ENCODE data around the gene MSMB. TPM values are rescaled to one million over a fixed set of nuclear protein-coding genes. Genes with fewer than 3 reads are reported as not detected.

MSMB gene
- total and polyA plus RNA-seq, 9 of the 15 experiments (the other 6 are each of a cell fraction or from before 2014, with no cell fraction given): 0.21 to 0.60 TPM; not detected in 7

DNA sequence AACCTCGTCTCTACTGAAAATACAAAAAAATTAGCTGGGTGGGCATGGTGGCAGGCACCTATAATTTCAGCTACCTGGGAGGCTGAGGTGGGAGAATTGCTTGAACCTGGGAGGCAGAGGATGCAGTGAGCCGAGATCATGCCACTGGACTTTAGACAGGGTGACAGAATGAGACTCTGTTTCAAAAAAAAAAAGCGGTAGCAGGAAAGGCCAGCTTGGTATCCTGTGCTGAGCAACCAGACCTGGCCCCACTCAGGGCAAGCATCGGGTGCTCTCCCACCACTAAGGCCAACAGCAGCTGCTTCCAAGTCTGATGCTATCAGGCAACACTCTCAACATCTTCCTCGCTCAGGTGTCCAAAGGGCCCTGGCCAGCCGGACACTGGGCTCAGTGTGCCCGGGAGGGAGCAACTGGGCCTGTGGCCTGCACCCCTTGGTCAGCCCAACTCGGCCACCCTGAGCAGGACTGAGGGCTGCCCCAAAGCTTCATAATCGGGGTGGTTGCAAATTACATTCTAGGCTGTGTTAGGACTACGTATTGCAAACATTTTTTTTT is 44.3 kb upstream of the MSMB start:
- ChIA-PET POLR2A (no interaction called here), CTCF (ENCODE audit: low intra/inter-chr PET ratio) (no interaction called here)
- no peaks in the 10 kb centered on the region for H3K79me2 ChIP-seq (ENCODE audit: control insufficient read depth, insufficient read depth, low read length)
- DNase-seq (ENCODE audit: extremely low read depth in 1 of 4, low spot score in 3 of 4) (no peak), ATAC-seq (no peak), FAIRE-seq (no peak)
- no peaks in the 10 kb centered on the region for H4K20me1 ChIP-seq (replicated peaks; ENCODE audit: control insufficient read depth, insufficient read depth, low read length)
- in situ Hi-C loops (cut with MboI) (loop anchor here (25.0 kb wide), 1 partner anchor 1672 kb away; the partner anchor contains the start of gene SYT15B), intact Hi-C loops (cut with micrococcal nuclease) (no loop called here)
- H3K36me3 ChIP-seq (ENCODE audit: control insufficient read depth, insufficient read depth, low read length): no peaks in the 10 kb centered on the region
- H3K4me1 ChIP-seq (replicated peaks in 1 of 2; ENCODE audit: control insufficient read depth in 2 of 2, insufficient read depth in 2 of 2, low read length in 2 of 2): peaks cover 0 to 21% of the 10 kb centered on the region in 2 experiments; a peak in 4 of 5 replicates
- no TSS peak for BruUV-seq (replicated peaks)
- H3K9me1 ChIP-seq (ENCODE audit: control insufficient read depth, insufficient read depth, low read length): no peaks in the 10 kb centered on the region
- H3K27me3 ChIP-seq (ENCODE audit: control insufficient read depth in 2 of 2, insufficient read depth in 2 of 2, low read length in 2 of 2): peaks cover 0 to 3% of the 10 kb centered on the region in 2 experiments; a peak in 3 of 5 replicates
- H3K4me3 ChIP-seq: no peak overlapping the region
- H3K4me2 ChIP-seq (ENCODE audit: insufficient read depth, low read length): no peak overlapping the region
- H2AFZ ChIP-seq (ENCODE audit: low read depth, low read length): no peak overlapping the region
- H3K9ac ChIP-seq (ENCODE audit: insufficient read depth in 1 of 2, low read depth in 2 of 2, low read length in 2 of 2): 0 out of 4 replicates have a peak overlapping the region, but pooled peaks of 1 of the 2 experiments have one; percentile 28
- no peaks in the 10 kb centered on the region for H3K9me3 ChIP-seq (replicated peaks; ENCODE audit: control insufficient read depth, insufficient read depth, low read depth, low read length)
- H3K27ac ChIP-seq (ENCODE audit: extremely low read depth, low read depth, low read length): no peak overlapping the region
- 27% methylated on average over 10 of the region's 10 CpGs for WGBS (ENCODE audit: insufficient coverage, low coverage, missing lambda C conversion rate)
- TF ChIP-seq XRCC3 (IDR thresholded peaks at IDR 0.05): no peak
- no peak for TF ChIP-seq ZNF76 (CRISPR knock-in tag; IDR thresholded peaks at IDR 0.05; ENCODE audit: borderline replicate concordance)
- TF ChIP-seq CHD7 (IDR thresholded peaks at IDR 0.05; ENCODE audit: low read depth, low read length): no peak
- no peak for TF ChIP-seq NCOR1 (IDR thresholded peaks at IDR 0.05)
- no peak for TF ChIP-seq SIRT6 (IDR thresholded peaks at IDR 0.05; ENCODE audit: low read depth, low read length)
- no peak for TF ChIP-seq HIVEP1 (CRISPR knock-in tag; IDR thresholded peaks at IDR 0.05)
- TF ChIP-seq E2F3 (CRISPR knock-in tag; IDR thresholded peaks at IDR 0.05): no peak
- no peak for TF ChIP-seq ETV6 (IDR thresholded peaks at IDR 0.05; ENCODE audit: borderline replicate concordance in 1 of 2, low read depth in 2 of 2, low read length in 1 of 2)
- TF ChIP-seq ETV6 (CRISPR knock-in tag; IDR thresholded peaks at IDR 0.05; ENCODE audit: borderline replicate concordance): no peak
- no peak for TF ChIP-seq ZNF184 (CRISPR knock-in tag; IDR thresholded peaks at IDR 0.05)
- TF ChIP-seq CGGBP1 (CRISPR knock-in tag; IDR thresholded peaks at IDR 0.05): no peak
